Islet precursor cell (in vitro differentiated cells): Measurements from ENCODE around the gene ZNF324.
"Not testable (repeated sequence)": the region's sequence is repeated elsewhere in the genome, so short reads cannot be mapped to it uniquely, and the experiment has no call there.

Experiments used
- DNase-seq: peaks from one replicate; pipeline ENCODE4 v3.0.0-alpha.2; 2018

Gene ZNF324

GRCh38 chr19:58473775-58474174 lies 6.9 kb downstream of the ZNF324 start:
- DNase-seq = no peak

- peak; percentile 51 for DNase-seq
These were observed 7.6 kb downstream of the ZNF324 start for GRCh38 chr19:58474291-58474996.

- peak; percentile 51 for DNase-seq
These were observed 8.3 kb downstream of the ZNF324 start for GRCh38 chr19:58474997-58475713.

- DNase-seq = peak; percentile 98
These were observed 9.0 kb downstream of the ZNF324 start, which contains the start of gene ZNF446 for GRCh38 chr19:58475714-58476497. Gene ZNF446, plus strand, starts transcription at chr19:58476352. Its CDS starts 867 bp downstream, at chr19:58477219.

GRCh38 chr19:58476498-58477015 lies 9.7 kb downstream of the ZNF324 start:
- peak; percentile 57 for DNase-seq

GRCh38 chr19:58477130-58477529 lies 10.2 kb downstream of the ZNF324 start:
- peak; percentile 50 for DNase-seq

- no peak for DNase-seq
These were observed 11.0 kb downstream of the ZNF324 start for GRCh38 chr19:58477871-58478270.

GRCh38 chr19:58479303-58479702 lies 12.4 kb downstream of the ZNF324 start:
- DNase-seq = no peak

GRCh38 chr19:58479736-58480480 lies 13.0 kb downstream of the ZNF324 start:
- DNase-seq = no peak

GRCh38 chr19:58480481-58480830 lies 13.6 kb downstream of the ZNF324 start:
- no peak for DNase-seq

- no peak for DNase-seq
These were observed 14.0 kb downstream of the ZNF324 start for GRCh38 chr19:58480831-58481230.

- no peak for DNase-seq
These were observed 15.5 kb downstream of the ZNF324 start for GRCh38 chr19:58482372-58482771.

- DNase-seq = no peak
These were observed 16.9 kb downstream of the ZNF324 start for GRCh38 chr19:58483776-58484175.

GRCh38 chr19:58484349-58484748 lies 17.5 kb downstream of the ZNF324 start:
- not testable (repeated sequence) for DNase-seq

- no peak for DNase-seq
These were observed 24.5 kb downstream of the ZNF324 start for GRCh38 chr19:58491393-58491792.

- DNase-seq = no peak
These were observed 25.4 kb downstream of the ZNF324 start for GRCh38 chr19:58492265-58492664.

- DNase-seq = peak; percentile 50
These were observed 30.8 kb downstream of the ZNF324 start for GRCh38 chr19:58497634-58498170.

- DNase-seq = peak; percentile 48
These were observed 31.6 kb downstream of the ZNF324 start for GRCh38 chr19:58498316-58499020.

GRCh38 chr19:58499021-58499927 lies 32.4 kb downstream of the ZNF324 start:
- DNase-seq = peak; percentile 99

GRCh38 chr19:58500242-58500641 lies 33.4 kb downstream of the ZNF324 start:
- no peak for DNase-seq
